Measurements from ENCODE around the gene INTS1. TPM values are rescaled to one million over a fixed set of nuclear protein-coding genes. Genes with fewer than 3 reads are reported as not detected.

Gene INTS1, protein sequence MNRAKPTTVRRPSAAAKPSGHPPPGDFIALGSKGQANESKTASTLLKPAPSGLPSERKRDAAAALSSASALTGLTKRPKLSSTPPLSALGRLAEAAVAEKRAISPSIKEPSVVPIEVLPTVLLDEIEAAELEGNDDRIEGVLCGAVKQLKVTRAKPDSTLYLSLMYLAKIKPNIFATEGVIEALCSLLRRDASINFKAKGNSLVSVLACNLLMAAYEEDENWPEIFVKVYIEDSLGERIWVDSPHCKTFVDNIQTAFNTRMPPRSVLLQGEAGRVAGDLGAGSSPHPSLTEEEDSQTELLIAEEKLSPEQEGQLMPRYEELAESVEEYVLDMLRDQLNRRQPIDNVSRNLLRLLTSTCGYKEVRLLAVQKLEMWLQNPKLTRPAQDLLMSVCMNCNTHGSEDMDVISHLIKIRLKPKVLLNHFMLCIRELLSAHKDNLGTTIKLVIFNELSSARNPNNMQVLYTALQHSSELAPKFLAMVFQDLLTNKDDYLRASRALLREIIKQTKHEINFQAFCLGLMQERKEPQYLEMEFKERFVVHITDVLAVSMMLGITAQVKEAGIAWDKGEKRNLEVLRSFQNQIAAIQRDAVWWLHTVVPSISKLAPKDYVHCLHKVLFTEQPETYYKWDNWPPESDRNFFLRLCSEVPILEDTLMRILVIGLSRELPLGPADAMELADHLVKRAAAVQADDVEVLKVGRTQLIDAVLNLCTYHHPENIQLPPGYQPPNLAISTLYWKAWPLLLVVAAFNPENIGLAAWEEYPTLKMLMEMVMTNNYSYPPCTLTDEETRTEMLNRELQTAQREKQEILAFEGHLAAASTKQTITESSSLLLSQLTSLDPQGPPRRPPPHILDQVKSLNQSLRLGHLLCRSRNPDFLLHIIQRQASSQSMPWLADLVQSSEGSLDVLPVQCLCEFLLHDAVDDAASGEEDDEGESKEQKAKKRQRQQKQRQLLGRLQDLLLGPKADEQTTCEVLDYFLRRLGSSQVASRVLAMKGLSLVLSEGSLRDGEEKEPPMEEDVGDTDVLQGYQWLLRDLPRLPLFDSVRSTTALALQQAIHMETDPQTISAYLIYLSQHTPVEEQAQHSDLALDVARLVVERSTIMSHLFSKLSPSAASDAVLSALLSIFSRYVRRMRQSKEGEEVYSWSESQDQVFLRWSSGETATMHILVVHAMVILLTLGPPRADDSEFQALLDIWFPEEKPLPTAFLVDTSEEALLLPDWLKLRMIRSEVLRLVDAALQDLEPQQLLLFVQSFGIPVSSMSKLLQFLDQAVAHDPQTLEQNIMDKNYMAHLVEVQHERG (N-terminal part only)
- total RNA-seq = 56.0 TPM

DNA sequence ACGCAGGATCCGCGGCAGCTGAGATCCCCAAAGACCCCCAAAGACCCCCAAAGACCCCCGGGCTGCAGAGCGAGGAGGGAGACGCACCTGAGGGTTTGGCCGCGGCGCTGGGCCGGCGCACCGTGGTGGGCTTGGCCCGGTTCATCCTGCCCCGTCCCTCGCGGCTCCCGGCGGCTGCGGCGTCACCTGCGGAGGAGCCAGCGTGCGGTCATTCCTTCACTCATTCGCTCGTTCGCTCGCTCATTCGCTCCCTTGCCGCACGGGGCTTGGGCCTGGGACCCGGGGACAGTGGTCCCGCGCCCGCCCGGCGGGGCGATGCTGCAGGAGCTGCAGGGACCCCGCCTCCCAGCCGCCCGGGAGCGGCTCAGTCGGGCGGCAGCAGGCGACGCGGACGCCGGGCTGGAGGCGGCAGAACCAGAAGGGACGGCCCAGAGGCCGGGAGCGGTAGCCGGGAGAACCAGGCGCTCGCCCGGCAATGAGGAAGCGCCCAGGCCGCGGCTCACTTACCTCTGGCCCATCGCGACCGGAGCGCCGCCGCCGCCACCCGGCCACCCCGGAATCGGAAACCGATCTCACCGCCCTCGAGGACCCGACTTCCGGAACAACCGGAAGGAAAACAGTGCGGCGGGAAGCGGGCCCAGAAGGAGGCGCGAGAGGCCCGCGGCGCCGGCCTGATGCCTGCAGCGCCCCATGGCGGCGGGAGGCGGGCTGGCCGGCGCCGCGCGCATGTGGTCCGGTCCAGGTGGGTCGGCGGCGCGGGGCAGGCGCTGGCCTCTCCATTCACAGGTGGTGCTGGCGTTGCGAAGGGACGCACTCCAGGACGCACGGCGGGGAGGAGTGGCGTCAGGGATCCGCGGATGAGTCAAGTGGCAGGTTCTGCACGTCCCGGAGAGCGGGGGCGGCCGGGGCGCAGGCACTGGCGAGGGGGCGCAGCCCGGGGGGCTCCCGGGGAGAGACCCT is at the start of gene INTS1:
Gene INTS1, minus strand, starts transcription at position 574 of the 960 bp plus-strand sequence. Its CDS starts 429 bp downstream, at position 145.

GRCh38 chr7:1458683-1459511 is 45.3 kb downstream of the INTS1 start, which contains the start of gene MICALL2:
MICALL2 (minus strand) TSS chr7:1459470; CDS start chr7:1459326, 144 bp downstream.

Other genes with a start within 250 kb of the INTS1 start
- gene MICALL2, start 44.9 kb downstream of the INTS1 start, total RNA-seq = 9.7 TPM
- 10.0 TPM for gene MAFK, start 26.3 kb upstream of the INTS1 start, total RNA-seq
- not detected for gene TMEM184A, start 51.8 kb upstream of the INTS1 start, total RNA-seq
- gene PSMG3, start 65.6 kb upstream of the INTS1 start, total RNA-seq = 21.0 TPM
- gene ELFN1, start 165.9 kb upstream of the INTS1 start, total RNA-seq = 11.0 TPM

All from parietal lobe (tissue), 1 donor.